ENCODE data around the gene NHLRC2. TPM values are rescaled to one million over a fixed set of nuclear protein-coding genes. Genes with fewer than 3 reads are reported as not detected.
"Not testable (repeated sequence)": the region's sequence is repeated elsewhere in the genome, so short reads cannot be mapped to it uniquely, and the experiment has no call there.

The NHLRC2 gene
- total RNA-seq (2014; rRNA removed; shearing (Covaris generic)) = 8.1 and 11.3 TPM in 2 replicates

DNA sequence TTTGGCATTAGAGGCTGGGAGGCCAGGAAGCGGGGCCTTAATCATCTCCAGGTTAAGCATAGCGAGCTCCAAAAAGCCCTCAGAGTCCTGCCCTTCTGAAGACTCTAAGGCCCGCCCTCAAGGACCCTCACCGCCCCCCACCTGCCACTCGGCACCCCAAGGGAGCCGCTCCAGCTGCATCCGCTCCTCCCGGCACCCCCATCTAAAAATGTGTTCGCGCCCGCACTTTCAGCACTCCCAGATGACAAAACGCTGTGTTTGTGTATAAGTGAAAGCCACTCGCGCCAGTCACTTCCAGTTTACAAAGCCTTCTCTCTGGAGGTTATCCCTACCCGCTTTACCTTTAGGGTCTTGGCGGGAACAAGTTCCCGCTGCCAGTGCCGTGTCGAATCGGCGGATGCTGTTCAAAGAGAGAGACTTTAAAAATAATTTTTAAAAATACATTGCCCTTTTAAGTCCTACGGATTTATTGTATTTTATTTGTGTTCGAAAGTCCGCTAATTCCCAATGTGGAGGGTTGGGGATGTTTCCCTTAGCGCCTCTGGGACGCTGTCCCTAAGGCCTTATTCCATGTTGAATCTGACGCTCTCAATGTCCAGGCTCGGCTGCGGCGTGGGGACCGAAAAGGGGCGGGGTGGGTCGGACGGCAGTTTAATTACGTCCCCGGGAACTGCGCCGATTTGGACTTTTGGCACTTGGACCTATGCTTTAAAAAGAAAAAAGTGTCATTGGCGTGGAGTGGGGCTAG lies at the start of gene NHLRC2, which contains the start of gene DCLRE1A:
TSS of gene NHLRC2 (plus strand) at position 649 of the 748 bp plus-strand sequence. CDS start 212 bp downstream, outside the sequence.
TSS of gene DCLRE1A (minus strand) at position 70 of the 748 bp plus-strand sequence. CDS start 900 bp downstream, outside the sequence.
- peak; percentile 78 for DNase-seq
- Histone ChIP-seq H3K4me3 (ENCODE audit: insufficient read depth, low read depth, low read length) (peak within 1 kb of the TSS; percentile 92), H3K27me3 (ENCODE audit: control insufficient read depth, insufficient read depth, low read length) (no peaks in the 10 kb centered on the region), H3K36me3 (replicated peaks; ENCODE audit: control insufficient read depth, insufficient read depth, low read length) (no peaks in the 10 kb centered on the region; the same call in 1 of the 2 replicates)

- no peaks in the 10 kb centered on the region for H3K27me3 ChIP-seq (ENCODE audit: control insufficient read depth, insufficient read depth, low read length)
- no peak for DNase-seq
- H3K4me3 ChIP-seq (ENCODE audit: insufficient read depth, low read depth, low read length) = no peak overlapping the region
- H3K36me3 ChIP-seq (replicated peaks; ENCODE audit: control insufficient read depth, insufficient read depth, low read length) = no peaks in the 10 kb centered on the region
Measured at GRCh38 chr10:113806503-113806902, 48.0 kb upstream of the NHLRC2 start.

DNA sequence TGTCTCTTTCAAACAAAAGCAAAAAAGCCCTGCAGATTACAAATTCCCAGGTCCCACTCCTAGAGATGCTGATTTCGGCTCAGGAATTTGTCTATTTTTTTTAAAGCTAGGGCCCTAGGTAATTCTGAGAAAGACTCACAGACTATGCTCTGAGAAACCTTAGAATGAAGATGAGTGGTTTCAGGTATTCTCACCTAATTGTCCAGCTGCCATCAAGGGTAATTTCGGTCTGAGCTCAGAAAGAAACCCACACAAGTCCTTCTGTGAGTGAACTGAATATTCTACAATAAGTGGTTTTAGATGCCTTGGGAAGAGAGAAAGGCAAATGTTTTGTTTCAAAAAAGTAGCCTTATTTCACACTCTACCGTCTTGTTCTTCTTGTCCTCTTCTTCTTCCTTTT lies 46.3 kb upstream of the NHLRC2 start:
- Histone ChIP-seq H3K27me3 (ENCODE audit: control insufficient read depth, insufficient read depth, low read length) (no peaks in the 10 kb centered on the region), H3K36me3 (replicated peaks; ENCODE audit: control insufficient read depth, insufficient read depth, low read length) (no peaks in the 10 kb centered on the region), H3K4me3 (ENCODE audit: insufficient read depth, low read depth, low read length) (no peak overlapping the region)
- DNase-seq = no peak

GRCh38 chr10:113814700-113815099 lies 39.8 kb upstream of the NHLRC2 start:
- not testable (repeated sequence) for DNase-seq; H3K4me3 ChIP-seq (ENCODE audit: insufficient read depth, low read depth, low read length); H3K27me3 ChIP-seq (ENCODE audit: control insufficient read depth, insufficient read depth, low read length); H3K36me3 ChIP-seq (replicated peaks; ENCODE audit: control insufficient read depth, insufficient read depth, low read length)

GRCh38 chr10:113819989-113820388 lies 34.5 kb upstream of the NHLRC2 start:
- no peaks in the 10 kb centered on the region for H3K36me3 ChIP-seq (replicated peaks; ENCODE audit: control insufficient read depth, insufficient read depth, low read length)
- no peaks in the 10 kb centered on the region for H3K27me3 ChIP-seq (ENCODE audit: control insufficient read depth, insufficient read depth, low read length)
- DNase-seq = no peak

DNA sequence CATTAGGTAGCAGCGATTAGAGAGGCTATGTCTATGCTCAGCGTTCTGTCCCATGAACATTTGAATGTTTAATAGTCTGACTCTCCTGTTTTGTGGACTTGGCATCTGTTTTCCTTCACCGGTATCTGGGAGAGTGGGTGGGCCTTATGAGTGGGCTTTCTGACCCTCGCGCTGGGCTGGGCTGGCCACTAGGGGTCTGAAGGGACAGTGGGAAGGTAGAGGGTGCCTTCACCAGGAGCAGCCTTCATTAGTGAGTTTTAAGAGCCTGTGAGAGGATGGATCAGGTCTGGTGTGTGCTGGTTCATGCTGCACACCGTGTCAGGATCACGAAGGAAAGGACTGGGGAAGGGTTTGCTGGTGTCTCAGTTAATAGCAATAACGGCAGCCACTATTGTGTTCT lies 34.0 kb upstream of the NHLRC2 start:
- Histone ChIP-seq H3K36me3 (replicated peaks; ENCODE audit: control insufficient read depth, insufficient read depth, low read length) (no peaks in the 10 kb centered on the region), H3K4me3 (ENCODE audit: insufficient read depth, low read depth, low read length) (no peak overlapping the region), H3K27me3 (ENCODE audit: control insufficient read depth, insufficient read depth, low read length) (no peaks in the 10 kb centered on the region)
- peak; percentile 37 for DNase-seq

More at GRCh38 chr10:113819989-113820388, 34.5 kb upstream of the NHLRC2 start:
- no peak overlapping the region for H3K4me3 ChIP-seq (ENCODE audit: insufficient read depth, low read depth, low read length)

GRCh38 chr10:113821306-113821705 lies 33.2 kb upstream of the NHLRC2 start:
- not testable (repeated sequence) for H3K4me3 ChIP-seq (ENCODE audit: insufficient read depth, low read depth, low read length); H3K36me3 ChIP-seq (replicated peaks; ENCODE audit: control insufficient read depth, insufficient read depth, low read length); DNase-seq

GRCh38 chr10:113822174-113822573 lies 32.3 kb upstream of the NHLRC2 start:
- H3K36me3 ChIP-seq (replicated peaks; ENCODE audit: control insufficient read depth, insufficient read depth, low read length) = no peaks in the 10 kb centered on the region
- no peaks in the 10 kb centered on the region for H3K27me3 ChIP-seq (ENCODE audit: control insufficient read depth, insufficient read depth, low read length)
- DNase-seq = no peak
- H3K4me3 ChIP-seq (ENCODE audit: insufficient read depth, low read depth, low read length) = no peak overlapping the region

More at GRCh38 chr10:113821306-113821705, 33.2 kb upstream of the NHLRC2 start:
- not testable (repeated sequence) for H3K27me3 ChIP-seq (ENCODE audit: control insufficient read depth, insufficient read depth, low read length)

- no peak overlapping the region for H3K4me3 ChIP-seq (ENCODE audit: insufficient read depth, low read depth, low read length)
- no peaks in the 10 kb centered on the region for H3K36me3 ChIP-seq (replicated peaks; ENCODE audit: control insufficient read depth, insufficient read depth, low read length)
- DNase-seq = no peak
- no peaks in the 10 kb centered on the region for H3K27me3 ChIP-seq (ENCODE audit: control insufficient read depth, insufficient read depth, low read length)
Measured at GRCh38 chr10:113823389-113823788, 31.1 kb upstream of the NHLRC2 start.

GRCh38 chr10:113825791-113826190 lies 28.7 kb upstream of the NHLRC2 start:
- DNase-seq = no peak
- no peak overlapping the region for H3K4me3 ChIP-seq (ENCODE audit: insufficient read depth, low read depth, low read length)
- no peaks in the 10 kb centered on the region for H3K27me3 ChIP-seq (ENCODE audit: control insufficient read depth, insufficient read depth, low read length)
- no peaks in the 10 kb centered on the region for H3K36me3 ChIP-seq (replicated peaks; ENCODE audit: control insufficient read depth, insufficient read depth, low read length)

GRCh38 chr10:113828567-113828966 lies 25.9 kb upstream of the NHLRC2 start:
- H3K36me3 ChIP-seq (replicated peaks; ENCODE audit: control insufficient read depth, insufficient read depth, low read length); H3K27me3 ChIP-seq (ENCODE audit: control insufficient read depth, insufficient read depth, low read length); H3K4me3 ChIP-seq (ENCODE audit: insufficient read depth, low read depth, low read length); DNase-seq: not testable (repeated sequence)

DNA sequence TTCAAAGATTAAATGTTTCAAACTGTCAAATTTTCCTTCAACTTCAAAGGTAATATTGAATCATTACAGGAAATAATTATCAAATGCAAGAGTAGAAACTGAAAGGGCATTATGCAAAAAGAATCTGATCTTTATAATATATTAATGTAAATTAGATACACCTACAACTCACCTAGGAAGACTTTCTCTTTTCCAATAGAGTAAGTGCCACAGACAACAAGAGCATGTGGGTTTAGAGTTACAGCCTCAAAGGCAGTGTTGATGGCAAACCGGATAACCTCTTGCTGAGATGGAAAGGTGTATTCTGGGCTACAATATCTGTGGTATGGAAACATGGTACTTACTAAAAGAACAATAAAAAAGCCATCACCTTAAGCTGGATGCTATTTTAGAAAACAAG lies 12.3 kb upstream of the NHLRC2 start:
- no peaks in the 10 kb centered on the region for H3K27me3 ChIP-seq (ENCODE audit: control insufficient read depth, insufficient read depth, low read length)
- no peaks in the 10 kb centered on the region for H3K36me3 ChIP-seq (replicated peaks; ENCODE audit: control insufficient read depth, insufficient read depth, low read length)
- no peak overlapping the region for H3K4me3 ChIP-seq (ENCODE audit: insufficient read depth, low read depth, low read length)
- no peak for DNase-seq

GRCh38 chr10:113843972-113844485 lies 10.4 kb upstream of the NHLRC2 start:
- H3K36me3 ChIP-seq (replicated peaks; ENCODE audit: control insufficient read depth, insufficient read depth, low read length) = no peaks in the 10 kb centered on the region
- H3K4me3 ChIP-seq (ENCODE audit: insufficient read depth, low read depth, low read length) = no peak overlapping the region
- H3K27me3 ChIP-seq (ENCODE audit: control insufficient read depth, insufficient read depth, low read length) = no peaks in the 10 kb centered on the region
- DNase-seq = no peak

DNA sequence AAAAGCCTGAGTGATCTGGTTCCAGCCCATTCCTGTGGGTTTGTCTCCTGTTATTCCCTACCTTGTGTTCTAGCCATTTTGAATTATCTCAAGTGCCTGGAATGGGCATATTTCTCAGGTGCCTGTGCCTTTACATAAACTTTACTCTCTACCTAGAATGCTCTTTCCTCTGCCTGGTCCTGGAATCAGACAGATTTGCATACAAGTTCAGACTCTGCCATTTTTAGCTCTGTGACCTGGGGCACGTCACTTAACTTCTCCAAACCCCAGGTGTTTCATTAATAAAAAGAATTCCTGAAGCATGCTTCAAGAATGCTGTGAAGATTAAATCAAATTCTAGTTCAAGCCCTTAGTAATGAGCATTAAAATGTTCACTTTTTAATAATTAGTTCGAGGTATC lies 8.4 kb upstream of the NHLRC2 start:
- no peaks in the 10 kb centered on the region for H3K36me3 ChIP-seq (replicated peaks; ENCODE audit: control insufficient read depth, insufficient read depth, low read length)
- H3K4me3 ChIP-seq (ENCODE audit: insufficient read depth, low read depth, low read length) = no peak overlapping the region
- H3K27me3 ChIP-seq (ENCODE audit: control insufficient read depth, insufficient read depth, low read length) = no peaks in the 10 kb centered on the region
- DNase-seq = no peak

DNA sequence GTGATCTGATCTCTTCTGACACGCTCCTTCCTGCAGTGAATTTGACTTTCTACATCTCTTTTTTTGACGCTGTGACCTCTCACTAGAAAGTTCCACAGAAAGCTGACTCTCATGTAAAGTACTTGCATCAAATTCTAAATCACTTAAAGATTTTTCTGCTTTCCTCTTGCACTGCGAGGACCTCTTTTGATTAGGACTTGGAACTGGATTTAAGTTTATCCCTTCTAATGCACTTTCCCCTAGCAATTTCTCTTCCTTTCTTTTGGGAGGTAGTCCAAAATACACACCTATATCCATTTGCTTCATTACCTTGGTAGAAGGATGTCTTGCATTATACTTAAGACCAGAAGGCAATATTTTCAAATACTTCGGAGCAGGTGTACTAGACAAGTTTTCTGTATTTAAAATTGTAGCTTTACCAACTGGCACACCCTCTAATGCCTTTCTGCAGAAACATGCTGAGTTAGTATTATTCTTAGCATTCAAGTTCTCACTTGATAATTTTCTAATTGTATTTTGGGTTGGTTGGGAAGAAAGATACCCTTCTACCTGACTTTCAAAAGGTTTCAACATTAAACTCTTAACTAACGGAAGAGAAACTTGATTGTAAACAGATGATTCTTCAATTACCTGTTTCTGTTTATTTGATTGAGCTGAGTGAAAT lies 5.2 kb upstream of the NHLRC2 start:
- no peaks in the 10 kb centered on the region for H3K36me3 ChIP-seq (replicated peaks; ENCODE audit: control insufficient read depth, insufficient read depth, low read length)
- H3K4me3 ChIP-seq (ENCODE audit: insufficient read depth, low read depth, low read length) = no peak overlapping the region
- H3K27me3 ChIP-seq (ENCODE audit: control insufficient read depth, insufficient read depth, low read length) = no peaks in the 10 kb centered on the region
- DNase-seq = no peak

Measured in H7 (cell line).